IPS-18c (cell line): ENCODE results near the gene CDH3.

Experiments used
- H3K4me3 ChIP-seq: 2 replicates; pipeline ENCODE4 v1.7.0; 2013; ENCODE audit warnings: low read depth, mild to moderate bottlenecking, low read length, moderate library complexity; ENCODE audit not compliant: insufficient read depth
- H3K9me3 ChIP-seq: one replicate; pipeline ENCODE4 v1.6.1; 2013; ENCODE audit warnings: mild to moderate bottlenecking, low read length, moderate library complexity; ENCODE audit not compliant: control insufficient read depth, insufficient read depth

The CDH3 gene

DNA sequence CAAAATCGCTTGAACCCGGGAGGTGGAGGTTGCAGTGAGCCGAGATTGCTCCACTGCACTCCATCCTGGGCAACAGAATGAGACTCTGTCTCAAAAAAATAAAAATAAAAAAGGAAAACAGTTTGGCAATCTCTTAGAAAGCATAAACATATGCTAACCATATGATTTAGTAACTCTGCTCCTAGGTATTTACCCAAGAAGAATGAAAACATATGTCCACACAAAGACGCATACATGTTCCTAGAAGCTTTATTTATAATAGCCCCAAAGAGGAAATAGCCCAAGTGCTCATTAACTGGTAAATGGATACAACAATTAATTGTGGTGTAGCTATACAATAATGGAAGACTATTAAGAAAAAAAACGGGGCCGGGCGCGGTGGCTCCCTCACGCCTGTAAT lies 73.5 kb downstream of the CDH3 start:
- Histone ChIP-seq H3K9me3 (no peaks in the 10 kb centered on the region), H3K4me3 (no peak overlapping the region)

DNA sequence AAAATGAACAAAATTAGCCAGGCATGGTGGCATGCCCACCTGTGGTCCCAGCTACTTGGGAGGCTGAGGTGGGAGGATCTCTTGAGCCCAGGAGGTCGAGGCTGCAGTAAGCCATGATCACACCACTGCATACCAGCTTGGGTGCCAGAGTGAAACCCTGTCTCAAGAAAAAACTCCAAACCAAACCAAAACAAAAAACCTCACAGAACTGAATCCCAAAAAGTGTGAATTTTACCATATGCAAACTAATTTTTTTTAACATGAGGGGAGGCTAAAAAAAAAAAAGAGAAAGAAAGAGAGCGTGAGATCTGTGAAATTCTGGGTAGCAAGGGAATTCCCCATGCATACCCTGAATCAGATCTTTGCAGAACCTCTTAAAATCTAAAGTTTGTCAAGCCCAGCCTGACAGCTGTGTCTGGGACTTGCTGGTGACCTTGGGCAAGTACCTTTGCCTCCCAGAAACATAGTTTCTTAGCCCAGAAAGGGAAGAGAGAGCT lies 74.9 kb downstream of the CDH3 start:
- Histone ChIP-seq H3K4me3 (no peak overlapping the region), H3K9me3 (no peaks in the 10 kb centered on the region)

DNA sequence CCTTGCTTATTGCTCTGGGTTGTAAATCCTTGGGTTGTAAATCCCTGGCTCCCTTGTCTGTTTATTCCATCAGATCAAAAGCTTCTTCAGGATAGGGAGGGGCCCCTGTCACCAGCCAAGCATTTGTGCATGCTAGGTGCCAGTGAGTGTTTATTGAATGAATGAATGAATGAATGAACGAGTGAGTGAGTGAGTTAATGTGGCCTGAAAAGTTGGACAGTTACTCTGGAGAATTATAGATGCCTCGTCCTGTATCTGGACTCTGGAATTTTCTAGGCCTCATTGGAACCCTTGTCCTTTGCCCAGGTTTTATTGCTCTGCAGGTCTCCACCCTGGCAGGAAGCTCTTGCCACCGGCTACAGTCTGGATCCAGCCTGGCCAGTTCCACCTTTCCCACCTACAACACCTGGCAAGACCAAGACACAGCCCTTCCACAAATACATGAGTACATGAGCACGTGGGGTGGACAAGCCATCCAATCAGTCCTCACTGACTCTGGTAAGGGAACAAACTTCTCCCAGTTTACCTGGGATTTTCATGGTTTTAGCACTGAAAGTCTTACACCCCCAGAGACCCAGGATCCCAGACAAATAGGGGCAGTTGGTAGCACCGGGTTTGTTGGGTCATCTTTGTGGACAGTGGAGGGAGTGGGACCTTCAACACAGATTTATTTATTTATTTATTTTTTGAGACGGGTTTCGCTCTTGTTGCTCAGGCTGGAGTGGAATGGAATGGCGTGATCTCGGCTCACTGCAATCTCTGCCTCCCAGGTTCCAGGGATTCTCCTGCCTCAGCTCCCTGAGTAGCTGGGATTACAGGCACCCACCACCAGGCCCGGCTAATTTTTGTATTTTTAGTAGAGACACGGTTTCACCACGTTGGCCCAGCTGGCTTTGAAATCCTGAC lies 77.3 kb downstream of the CDH3 start:
- H3K9me3 ChIP-seq, result no peaks in the 10 kb centered on the region
- no peak overlapping the region for H3K4me3 ChIP-seq

DNA sequence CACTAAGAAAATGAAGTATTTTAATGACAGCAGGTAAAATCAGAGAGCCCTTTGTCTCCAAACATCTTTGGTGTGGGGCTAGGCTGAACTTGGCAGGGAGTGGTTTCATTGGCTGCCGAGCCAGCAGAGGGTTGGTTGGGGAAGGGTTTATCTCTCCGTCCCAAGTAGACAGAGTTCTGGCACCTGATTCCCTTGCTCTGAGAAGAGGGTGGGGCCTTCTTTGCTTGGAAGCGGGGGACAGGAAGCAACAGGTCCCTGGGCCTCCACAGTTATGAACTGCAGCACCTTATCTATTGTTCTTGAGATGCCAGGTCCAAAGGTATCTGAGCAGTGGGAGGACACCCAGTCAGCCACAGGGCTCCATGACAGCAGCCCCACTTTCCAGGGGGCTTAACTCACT lies 79.7 kb downstream of the CDH3 start:
- Histone ChIP-seq H3K4me3 (no peak overlapping the region), H3K9me3 (no peaks in the 10 kb centered on the region)

DNA sequence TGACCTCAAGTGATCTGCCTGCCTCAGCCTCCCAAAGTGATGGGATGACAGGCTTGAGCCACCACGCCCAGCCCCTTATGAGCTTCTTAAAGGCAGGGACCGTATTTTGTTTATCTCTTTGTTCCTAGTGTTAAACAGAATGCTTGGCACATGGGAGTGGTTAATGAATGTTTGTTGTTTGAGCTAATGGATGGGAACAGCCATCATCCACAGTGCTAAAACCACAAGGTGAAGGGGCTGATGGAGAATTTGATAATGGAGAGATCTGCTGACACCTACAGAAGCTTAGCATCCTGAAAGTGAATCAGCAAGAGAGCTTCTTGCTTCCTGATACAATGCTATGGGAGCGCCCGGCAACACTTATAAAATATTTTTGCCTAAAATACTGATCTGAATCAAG lies 83.4 kb downstream of the CDH3 start:
- no peaks in the 10 kb centered on the region for H3K9me3 ChIP-seq
- no peak overlapping the region for H3K4me3 ChIP-seq

DNA sequence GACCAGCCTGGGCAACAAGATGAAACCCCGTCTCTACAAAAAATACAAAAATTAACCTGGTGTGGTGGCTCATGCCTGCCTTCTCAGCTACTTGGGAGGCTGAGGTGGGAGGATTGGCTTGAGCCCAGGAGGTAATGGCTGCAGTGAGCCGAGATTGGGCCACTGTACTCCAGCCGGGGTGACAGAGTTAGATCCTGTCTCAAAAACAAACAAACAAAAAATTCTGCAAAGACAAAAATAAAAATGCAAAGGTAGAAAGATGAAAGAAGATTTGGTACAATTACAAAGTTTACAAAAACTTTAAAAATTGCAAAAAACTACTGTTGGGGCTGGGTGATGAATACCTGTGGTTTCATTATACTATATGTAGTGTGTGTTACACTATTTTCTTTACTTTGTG lies 86.5 kb downstream of the CDH3 start:
- no peak overlapping the region for H3K4me3 ChIP-seq
- H3K9me3 ChIP-seq, result no peaks in the 10 kb centered on the region

DNA sequence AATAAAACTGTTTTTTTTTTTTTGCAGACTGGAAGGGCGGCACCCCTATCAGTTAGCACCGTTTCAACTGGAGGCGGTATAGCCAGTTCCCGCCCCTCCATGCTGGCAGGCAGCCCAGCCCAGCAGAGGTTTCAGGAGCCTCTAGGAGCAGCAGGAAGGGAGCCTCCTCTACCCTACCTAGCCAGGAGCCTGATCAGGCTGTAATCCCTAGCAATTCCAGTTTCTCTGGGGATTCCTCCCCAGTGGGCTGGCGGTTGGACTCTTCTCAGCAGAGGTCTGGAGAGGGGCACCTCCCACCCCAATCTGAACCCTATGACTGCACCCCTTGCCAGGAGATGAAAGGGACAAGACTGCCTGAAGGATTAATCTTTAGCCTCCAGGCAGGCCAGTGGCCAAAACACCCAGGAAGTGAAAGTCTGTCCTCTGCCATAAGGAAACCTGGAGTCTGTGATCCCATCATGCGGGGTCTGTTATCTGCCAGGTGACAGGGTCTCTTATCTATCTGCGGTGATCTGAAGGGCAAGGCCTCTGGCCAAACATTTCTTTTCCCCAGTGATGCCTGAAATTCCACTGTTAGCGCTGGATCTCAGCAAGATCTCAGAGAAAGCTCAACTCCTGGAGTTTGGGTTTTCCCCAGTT lies 87.1 kb downstream of the CDH3 start:
- H3K9me3 ChIP-seq, result no peaks in the 10 kb centered on the region
- no peak overlapping the region for H3K4me3 ChIP-seq

DNA sequence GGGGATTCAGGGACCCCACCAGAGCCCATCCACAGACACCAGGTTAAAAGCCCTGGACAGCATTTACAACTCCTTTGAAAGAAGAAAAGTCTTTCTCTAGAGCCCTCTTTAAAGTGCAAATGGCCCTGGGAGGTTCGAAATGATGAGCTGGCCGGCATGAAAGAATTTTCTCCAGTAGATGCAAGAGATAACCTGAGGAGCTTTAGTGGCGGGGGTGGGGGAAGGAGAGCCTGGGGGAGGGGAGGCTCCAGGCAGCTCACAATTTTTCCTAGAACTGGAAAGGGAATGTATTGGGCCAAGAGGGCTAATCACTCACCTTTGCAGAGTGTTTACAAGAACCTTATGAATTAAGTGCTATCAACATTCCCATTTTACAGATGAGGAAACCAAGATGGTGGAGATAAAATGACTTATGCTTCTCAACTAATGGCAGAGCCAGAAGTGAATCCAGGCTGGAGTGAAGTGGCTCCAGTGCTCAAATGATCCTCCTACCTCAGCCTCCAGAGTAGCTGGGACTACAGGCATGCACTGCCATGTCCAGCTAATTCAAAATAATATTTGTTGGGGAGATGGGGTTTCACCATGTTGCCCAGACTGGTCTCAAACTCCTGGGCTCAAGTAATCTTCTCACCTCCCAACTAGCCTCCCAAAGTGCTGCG lies 87.8 kb downstream of the CDH3 start:
- H3K4me3 ChIP-seq, result no peak overlapping the region; the same call in 1 of the 2 replicates
- H3K9me3 ChIP-seq, result no peaks in the 10 kb centered on the region

DNA sequence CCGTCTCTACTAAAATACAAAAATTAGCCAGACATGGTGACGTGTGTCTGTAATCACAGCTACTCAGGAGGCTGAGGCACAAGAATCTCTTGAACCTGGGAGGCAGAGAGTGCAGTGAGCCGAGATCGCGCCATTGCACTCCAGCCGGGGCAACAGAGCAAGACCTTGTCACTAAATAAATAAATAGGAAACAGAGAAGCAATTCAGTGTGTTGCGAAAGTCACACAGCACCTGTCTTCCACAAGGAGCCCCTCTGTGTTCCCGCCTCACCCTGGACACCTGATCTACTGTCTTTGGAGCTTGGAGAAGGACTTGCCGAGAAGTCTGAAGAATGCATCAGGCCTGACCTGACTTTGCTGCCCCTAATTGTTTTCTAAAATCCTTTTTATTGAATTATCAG lies 88.5 kb downstream of the CDH3 start:
- no peaks in the 10 kb centered on the region for H3K9me3 ChIP-seq
- H3K4me3 ChIP-seq, result no peak overlapping the region

DNA sequence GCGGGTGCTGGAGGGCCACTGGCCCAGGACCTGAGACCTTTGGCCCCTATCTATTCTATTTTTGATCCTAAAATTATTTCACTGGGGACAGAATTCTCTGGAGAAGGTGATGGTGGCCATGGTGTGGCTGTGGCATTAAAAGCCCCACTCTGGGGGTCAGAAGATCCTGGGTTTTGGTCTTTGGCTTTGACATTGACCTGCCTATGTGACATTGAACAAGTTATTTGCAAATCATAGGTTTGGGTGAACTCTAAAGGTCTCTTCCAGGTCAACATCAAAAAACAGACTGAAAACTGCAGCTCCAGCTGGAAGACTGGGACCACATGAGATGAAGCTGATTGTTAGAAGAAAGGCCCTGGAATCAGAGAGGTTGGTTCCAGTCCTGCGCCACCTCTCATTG lies 89.7 kb downstream of the CDH3 start:
- Histone ChIP-seq H3K9me3 (no peaks in the 10 kb centered on the region), H3K4me3 (no peak overlapping the region)

DNA sequence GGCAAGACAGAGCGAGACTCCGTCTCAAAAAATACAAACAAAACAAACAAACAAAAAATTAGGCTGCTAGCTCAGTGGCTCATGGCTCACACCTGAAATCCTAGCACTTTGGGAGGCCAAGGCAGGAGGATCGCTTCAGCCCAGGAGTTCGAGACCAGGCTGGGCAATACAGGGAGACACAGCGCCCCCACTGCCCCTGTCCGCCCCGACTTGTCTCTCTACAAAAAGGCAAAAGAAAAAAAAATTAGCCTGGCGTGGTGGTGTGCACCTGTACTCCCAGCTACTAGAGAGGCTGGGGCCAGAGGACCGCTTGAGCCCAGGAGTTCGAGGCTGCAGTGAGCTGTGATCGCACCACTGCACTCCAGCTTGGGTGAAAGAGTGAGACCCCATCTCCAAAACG lies 91.5 kb downstream of the CDH3 start:
- H3K4me3 ChIP-seq, result no peak overlapping the region
- no peaks in the 10 kb centered on the region for H3K9me3 ChIP-seq

DNA sequence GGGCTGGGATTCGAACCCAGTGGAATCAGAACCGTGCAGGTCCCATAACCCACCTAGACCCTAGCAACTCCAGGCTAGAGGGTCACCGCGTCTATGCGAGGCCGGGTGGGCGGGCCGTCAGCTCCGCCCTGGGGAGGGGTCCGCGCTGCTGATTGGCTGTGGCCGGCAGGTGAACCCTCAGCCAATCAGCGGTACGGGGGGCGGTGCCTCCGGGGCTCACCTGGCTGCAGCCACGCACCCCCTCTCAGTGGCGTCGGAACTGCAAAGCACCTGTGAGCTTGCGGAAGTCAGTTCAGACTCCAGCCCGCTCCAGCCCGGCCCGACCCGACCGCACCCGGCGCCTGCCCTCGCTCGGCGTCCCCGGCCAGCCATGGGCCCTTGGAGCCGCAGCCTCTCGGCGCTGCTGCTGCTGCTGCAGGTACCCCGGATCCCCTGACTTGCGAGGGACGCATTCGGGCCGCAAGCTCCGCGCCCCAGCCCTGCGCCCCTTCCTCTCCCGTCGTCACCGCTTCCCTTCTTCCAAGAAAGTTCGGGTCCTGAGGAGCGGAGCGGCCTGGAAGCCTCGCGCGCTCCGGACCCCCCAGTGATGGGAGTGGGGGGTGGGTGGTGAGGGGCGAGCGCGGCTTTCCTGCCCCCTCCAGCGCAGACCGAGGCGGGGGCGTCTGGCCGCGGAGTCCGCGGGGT lies 92.1 kb downstream of the CDH3 start, which contains the start of gene CDH1:
Gene CDH1, plus strand, starts transcription at position 247 of the 684 bp plus-strand sequence. Its CDS starts 124 bp downstream, at position 371.
- peak within 1 kb of the TSS; percentile 84 for H3K4me3 ChIP-seq
- H3K9me3 ChIP-seq, result no peaks in the 10 kb centered on the region

DNA sequence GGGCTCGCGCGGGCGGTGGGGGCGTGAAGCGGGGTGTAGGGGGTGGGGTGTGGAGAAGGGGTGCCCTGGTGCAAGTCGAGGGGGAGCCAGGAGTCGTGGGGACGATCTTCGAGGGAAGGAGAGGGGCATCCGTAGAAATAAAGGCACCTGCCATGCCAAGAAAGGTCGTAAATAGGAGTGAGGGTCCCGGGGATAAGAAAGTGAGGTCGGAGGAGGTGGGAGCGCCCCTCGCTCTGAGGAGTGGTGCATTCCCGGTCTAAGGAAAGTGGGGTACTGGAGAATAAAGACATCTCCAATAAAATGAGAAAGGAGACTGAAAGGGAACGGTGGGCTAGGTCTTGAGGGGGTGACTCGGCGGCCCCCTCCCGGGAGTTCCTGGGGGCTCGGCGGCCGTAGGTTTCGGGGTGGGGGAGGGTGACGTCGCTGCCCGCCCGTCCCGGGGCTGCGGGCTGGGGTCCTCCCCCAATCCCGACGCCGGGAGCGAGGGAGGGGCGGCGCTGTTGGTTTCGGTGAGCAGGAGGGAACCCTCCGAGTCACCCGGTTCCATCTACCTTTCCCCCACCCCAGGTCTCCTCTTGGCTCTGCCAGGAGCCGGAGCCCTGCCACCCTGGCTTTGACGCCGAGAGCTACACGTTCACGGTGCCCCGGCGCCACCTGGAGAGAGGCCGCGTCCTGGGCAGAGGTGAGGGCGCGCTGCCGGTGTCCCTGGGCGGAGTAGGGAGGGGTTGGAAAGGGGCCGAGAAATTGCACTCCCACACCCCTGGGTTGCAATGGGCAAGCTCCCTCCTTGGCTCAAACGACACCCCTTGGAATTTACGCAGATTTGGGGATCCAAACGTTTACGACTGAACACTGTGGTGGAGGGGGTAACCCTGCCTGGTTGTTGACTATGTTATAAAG lies 92.9 kb downstream of the CDH3 start:
- no peaks in the 10 kb centered on the region for H3K9me3 ChIP-seq
- peak overlapping the region; percentile 84 for H3K4me3 ChIP-seq

DNA sequence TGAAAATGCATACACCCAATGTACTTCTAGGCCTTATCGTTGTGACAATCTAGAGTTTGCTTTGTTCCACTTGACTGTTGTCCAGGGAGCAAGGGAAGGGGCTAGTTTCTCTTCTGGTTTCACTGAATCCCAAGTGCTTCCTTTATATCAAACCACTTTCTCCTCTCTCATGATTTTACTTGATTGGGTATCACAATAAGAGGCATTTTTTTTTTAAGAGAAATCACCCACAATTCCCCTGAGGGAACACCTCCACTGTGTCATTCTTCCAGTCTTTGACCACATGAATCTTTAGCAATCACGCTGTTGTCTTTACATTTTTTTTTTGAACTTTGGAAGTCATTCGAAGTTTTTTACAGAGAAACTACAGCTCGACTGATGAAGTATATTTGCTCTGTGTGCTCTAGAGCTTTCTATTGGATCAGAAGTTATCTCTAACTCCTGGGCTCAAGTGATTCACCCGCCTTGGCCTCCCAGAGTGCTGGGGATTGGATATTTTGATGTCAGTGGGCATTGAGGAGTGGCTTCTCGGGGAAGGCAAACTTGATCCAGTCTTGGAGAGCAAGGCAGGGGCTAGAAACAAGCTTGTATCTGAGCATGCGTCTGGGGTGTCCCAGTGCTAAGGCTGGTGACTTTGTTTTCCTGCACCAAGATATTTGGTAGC lies 95.0 kb downstream of the CDH3 start:
- no peaks in the 10 kb centered on the region for H3K9me3 ChIP-seq
- H3K4me3 ChIP-seq, result no peak overlapping the region

DNA sequence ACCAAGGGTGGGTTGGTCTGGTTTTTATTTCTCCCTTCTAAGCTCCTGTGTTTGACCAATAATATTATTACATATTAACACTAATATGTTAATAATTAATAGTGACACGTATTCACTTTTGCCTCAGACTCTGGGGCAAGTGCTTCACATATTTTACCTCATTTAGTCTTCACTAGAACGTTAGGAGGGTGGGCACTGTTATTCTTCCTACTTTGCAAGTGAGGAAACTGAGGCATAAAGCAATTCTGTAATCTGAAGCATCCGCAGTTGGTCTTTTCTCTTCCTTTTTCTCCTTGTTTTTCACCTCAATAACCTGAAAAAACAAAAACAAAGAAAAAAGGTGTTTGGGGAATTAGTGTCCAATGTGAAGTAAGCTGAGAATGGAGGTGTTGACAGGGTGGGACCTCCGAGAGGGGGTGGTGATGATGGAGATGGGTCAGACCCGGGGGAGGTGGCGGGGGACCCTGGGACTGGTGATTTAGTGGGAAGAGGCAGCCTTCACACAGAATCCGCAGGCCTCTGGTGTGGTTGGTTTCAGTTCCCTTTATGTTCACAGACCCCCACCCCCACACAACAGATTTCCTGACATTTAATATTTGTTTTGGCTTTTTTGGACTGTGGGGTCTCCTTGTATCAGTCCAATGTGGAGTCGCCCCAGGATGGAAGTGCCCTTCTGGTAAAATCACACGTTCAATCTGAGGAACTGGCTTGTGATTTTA lies 95.7 kb downstream of the CDH3 start:
- Histone ChIP-seq H3K9me3 (no peaks in the 10 kb centered on the region), H3K4me3 (no peak overlapping the region)
